ENCODE results near the gene ASCL4. TPM values are rescaled to one million over a fixed set of nuclear protein-coding genes. Genes with fewer than 3 reads are reported as not detected.

Gene ASCL4
- total and polyA plus RNA-seq, 2 of the 13 experiments (the other 11 are each of a cell fraction or from before 2014, with no cell fraction given) = not detected

DNA sequence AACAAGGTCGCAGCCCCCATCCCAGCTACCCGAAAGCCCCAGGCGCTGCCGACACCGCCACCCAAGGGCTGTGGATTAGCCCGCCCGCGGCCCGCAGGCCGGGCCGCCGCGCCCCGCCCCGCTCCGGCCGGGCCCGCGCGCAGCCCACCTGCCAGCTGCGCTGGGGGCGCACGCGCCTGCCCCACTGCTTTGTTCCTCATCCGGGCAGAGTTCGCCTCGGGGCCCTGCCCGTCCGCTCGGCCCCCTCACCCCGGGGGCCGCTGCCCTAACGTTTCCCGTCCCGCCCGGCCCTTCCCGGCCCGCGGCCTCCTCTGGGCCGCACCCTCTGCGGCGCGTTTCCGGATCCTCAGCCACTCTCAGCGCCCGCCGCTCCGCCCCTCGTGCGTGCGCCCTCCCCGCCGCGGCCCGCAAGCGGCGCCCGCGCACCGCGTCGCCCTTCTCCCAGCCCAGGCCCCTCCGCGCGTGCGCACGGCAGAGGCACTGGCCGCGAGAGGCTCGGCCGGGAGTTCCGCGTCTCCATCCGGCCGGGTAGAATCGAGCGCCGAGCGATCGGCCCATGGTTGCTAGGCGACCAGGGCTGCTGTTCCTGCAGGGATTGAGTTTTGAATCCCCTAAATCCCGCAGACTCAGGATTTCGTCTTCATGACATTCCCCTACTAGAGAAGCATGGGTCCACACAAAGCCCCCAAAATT lies 13.5 kb upstream of the ASCL4 start, which contains the start of gene PRDM4 (continued):
- TF ChIP-seq, protein P1, sequence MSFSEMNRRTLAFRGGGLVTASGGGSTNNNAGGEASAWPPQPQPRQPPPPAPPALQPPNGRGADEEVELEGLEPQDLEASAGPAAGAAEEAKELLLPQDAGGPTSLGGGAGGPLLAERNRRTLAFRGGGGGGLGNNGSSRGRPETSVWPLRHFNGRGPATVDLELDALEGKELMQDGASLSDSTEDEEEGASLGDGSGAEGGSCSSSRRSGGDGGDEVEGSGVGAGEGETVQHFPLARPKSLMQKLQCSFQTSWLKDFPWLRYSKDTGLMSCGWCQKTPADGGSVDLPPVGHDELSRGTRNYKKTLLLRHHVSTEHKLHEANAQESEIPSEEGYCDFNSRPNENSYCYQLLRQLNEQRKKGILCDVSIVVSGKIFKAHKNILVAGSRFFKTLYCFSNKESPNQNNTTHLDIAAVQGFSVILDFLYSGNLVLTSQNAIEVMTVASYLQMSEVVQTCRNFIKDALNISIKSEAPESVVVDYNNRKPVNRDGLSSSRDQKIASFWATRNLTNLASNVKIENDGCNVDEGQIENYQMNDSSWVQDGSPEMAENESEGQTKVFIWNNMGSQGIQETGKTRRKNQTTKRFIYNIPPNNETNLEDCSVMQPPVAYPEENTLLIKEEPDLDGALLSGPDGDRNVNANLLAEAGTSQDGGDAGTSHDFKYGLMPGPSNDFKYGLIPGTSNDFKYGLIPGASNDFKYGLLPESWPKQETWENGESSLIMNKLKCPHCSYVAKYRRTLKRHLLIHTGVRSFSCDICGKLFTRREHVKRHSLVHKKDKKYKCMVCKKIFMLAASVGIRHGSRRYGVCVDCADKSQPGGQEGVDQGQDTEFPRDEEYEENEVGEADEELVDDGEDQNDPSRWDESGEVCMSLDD (CRISPR knock-in tag; IDR thresholded peaks at IDR 0.05; ENCODE audit: borderline replicate concordance) = no peak
- TF ChIP-seq, protein P2, sequence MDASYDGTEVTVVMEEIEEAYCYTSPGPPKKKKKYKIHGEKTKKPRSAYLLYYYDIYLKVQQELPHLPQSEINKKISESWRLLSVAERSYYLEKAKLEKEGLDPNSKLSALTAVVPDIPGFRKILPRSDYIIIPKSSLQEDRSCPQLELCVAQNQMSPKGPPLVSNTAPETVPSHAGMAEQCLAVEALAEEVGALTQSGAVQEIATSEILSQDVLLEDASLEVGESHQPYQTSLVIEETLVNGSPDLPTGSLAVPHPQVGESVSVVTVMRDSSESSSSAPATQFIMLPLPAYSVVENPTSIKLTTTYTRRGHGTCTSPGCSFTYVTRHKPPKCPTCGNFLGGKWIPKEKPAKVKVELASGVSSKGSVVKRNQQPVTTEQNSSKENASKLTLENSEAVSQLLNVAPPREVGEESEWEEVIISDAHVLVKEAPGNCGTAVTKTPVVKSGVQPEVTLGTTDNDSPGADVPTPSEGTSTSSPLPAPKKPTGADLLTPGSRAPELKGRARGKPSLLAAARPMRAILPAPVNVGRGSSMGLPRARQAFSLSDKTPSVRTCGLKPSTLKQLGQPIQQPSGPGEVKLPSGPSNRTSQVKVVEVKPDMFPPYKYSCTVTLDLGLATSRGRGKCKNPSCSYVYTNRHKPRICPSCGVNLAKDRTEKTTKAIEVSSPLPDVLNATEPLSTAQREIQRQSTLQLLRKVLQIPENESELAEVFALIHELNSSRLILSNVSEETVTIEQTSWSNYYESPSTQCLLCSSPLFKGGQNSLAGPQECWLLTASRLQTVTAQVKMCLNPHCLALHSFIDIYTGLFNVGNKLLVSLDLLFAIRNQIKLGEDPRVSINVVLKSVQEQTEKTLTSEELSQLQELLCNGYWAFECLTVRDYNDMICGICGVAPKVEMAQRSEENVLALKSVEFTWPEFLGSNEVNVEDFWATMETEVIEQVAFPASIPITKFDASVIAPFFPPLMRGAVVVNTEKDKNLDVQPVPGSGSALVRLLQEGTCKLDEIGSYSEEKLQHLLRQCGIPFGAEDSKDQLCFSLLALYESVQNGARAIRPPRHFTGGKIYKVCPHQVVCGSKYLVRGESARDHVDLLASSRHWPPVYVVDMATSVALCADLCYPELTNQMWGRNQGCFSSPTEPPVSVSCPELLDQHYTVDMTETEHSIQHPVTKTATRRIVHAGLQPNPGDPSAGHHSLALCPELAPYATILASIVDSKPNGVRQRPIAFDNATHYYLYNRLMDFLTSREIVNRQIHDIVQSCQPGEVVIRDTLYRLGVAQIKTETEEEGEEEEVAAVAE (CRISPR knock-in tag; IDR thresholded peaks at IDR 0.05; ENCODE audit: borderline replicate concordance) = no peak

DNA sequence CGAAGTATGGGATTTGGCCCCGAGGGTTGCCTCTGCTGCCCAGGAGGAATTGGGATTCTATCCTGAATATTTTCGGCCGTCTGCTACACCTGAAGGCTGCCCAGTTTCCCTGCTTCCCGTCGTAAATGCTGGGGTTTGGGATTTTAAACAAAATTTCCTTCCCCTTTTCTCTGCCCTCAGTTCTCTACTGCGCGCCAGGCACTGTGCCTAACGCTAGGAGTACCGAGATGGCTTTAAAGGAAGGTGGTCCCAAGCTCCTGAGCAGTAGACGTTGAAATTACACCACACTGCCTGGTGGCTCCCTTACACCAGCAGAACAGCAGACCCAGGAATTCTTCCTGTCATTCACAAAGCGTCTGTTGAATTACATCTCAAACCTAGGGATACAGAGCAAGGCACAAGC lies 13.0 kb upstream of the ASCL4 start:
- Histone ChIP-seq H3K27ac (ENCODE audit: extremely low read length, insufficient read depth, low read length) (no peak overlapping the region), H3K36me3 (replicated peaks in 1 of 2; ENCODE audit: control insufficient read depth in 1 of 2, insufficient read depth in 2 of 2, low read length in 2 of 2) (peaks cover 4 to 21% of the 10 kb centered on the region in 2 experiments; a peak in 4 of 5 replicates), H2AFZ (ENCODE audit: low read length) (peak overlapping the region; percentile 99), H3K79me2 (ENCODE audit: insufficient read depth, low read length) (peaks cover 31% of the 10 kb centered on the region), H3K4me2 (ENCODE audit: low read depth, low read length) (peak overlapping the region; percentile 91), H3K4me3 (replicated peaks in 1 of 3; ENCODE audit: insufficient read depth in 1 of 3, low read depth in 2 of 3, low read length in 3 of 3) (peak overlapping the region; percentile 66 to 85 (median 73)), H3K4me1 (ENCODE audit: insufficient read depth, low read length) (peaks cover 32% of the 10 kb centered on the region), H3K9me3 (ENCODE audit: low read length) (no peaks in the 10 kb centered on the region), H3K9ac (ENCODE audit: insufficient read depth, low read depth, low read length) (peak overlapping the region; percentile 58), H4K20me1 (ENCODE audit: insufficient read depth, low read length) (peaks cover 13% of the 10 kb centered on the region; the same call in 1 of the 2 replicates), H3K27me3 (ENCODE audit: control insufficient read depth in 1 of 2, insufficient read depth in 2 of 2, low read length in 2 of 2) (peaks cover 0 to 1% of the 10 kb centered on the region in 2 experiments; a peak in 1 of 5 replicates)
- ChIA-PET POLR2A (no interaction called here), CTCF (ENCODE audit: low intra/inter-chr PET ratio, low total read pairs) (interaction anchor here (1.5 kb wide), 1 partner anchor 123 kb away, joined by 13 read pairs; no protein-coding TSS in a partner anchor)
- 20% methylated on average over 12 of the region's 12 CpGs for WGBS (ENCODE audit: low lambda C conversion rate)
- in situ Hi-C loops (cut with HindIII; ENCODE audit: extremely low pct_ligation_motif_present, low pct_unique_long_range_greater_than_20kb) (loop anchor here (5.0 kb wide), 1 partner anchor 121 kb away; no protein-coding TSS in a partner anchor), intact Hi-C loops (cut with micrococcal nuclease; ENCODE audit: unreplicated experiment) (loop anchor here (1.0 to 5.0 kb wide), 2 partner anchors 74 to 124 kb away; partner anchors contain the start of gene PWP1)
- no TSS peak for BruUV-seq (replicated peaks)
- ATAC-seq (peak; percentile 41), FAIRE-seq (no peak), DNase-seq (ENCODE audit: low spot score) (no peak)
- TF ChIP-seq ZSCAN22 (CRISPR knock-in tag; IDR thresholded peaks at IDR 0.05) = no peak
- TF ChIP-seq ZMYM4 (CRISPR knock-in tag; IDR thresholded peaks at IDR 0.05) = no peak
- 0 out of 2 replicates have a peak, but pooled peaks have one; percentile 2 for TF ChIP-seq HDAC1 (CRISPR knock-in tag; IDR thresholded peaks at IDR 0.05)
- TF ChIP-seq HOXA7 (CRISPR knock-in tag; IDR thresholded peaks at IDR 0.05) = no peak
- TF ChIP-seq IRX3 (CRISPR knock-in tag; IDR thresholded peaks at IDR 0.05; ENCODE audit: borderline replicate concordance, low read depth) = no peak
- no peak for TF ChIP-seq ZNF33B (CRISPR knock-in tag; IDR thresholded peaks at IDR 0.05)
- TF ChIP-seq WIZ (CRISPR knock-in tag; IDR thresholded peaks at IDR 0.05) = no peak
- TF ChIP-seq CREM (IDR thresholded peaks at IDR 0.05) = peak; percentile 8; the same call in 1 of the 2 replicates
- no peak for TF ChIP-seq CREM (CRISPR knock-in tag; IDR thresholded peaks at IDR 0.05)
- TF ChIP-seq, protein P3, sequence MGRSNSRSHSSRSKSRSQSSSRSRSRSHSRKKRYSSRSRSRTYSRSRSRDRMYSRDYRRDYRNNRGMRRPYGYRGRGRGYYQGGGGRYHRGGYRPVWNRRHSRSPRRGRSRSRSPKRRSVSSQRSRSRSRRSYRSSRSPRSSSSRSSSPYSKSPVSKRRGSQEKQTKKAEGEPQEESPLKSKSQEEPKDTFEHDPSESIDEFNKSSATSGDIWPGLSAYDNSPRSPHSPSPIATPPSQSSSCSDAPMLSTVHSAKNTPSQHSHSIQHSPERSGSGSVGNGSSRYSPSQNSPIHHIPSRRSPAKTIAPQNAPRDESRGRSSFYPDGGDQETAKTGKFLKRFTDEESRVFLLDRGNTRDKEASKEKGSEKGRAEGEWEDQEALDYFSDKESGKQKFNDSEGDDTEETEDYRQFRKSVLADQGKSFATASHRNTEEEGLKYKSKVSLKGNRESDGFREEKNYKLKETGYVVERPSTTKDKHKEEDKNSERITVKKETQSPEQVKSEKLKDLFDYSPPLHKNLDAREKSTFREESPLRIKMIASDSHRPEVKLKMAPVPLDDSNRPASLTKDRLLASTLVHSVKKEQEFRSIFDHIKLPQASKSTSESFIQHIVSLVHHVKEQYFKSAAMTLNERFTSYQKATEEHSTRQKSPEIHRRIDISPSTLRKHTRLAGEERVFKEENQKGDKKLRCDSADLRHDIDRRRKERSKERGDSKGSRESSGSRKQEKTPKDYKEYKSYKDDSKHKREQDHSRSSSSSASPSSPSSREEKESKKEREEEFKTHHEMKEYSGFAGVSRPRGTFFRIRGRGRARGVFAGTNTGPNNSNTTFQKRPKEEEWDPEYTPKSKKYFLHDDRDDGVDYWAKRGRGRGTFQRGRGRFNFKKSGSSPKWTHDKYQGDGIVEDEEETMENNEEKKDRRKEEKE (IDR thresholded peaks at IDR 0.05) = no peak
